RCC 7860 (cell line): ENCODE data around the gene SAMD11.
"Not testable (repeated sequence)": the region's sequence is repeated elsewhere in the genome, so short reads cannot be mapped to it uniquely, and the experiment has no call there.

Source experiments
- DNase-seq: peaks from one replicate; pipeline ENCODE4 v3.0.0-alpha.2; 2015; ENCODE audit warnings: low spot score
- FAIRE-seq: peaks from 2 replicates; lab custom pipeline; 2012; peaks lifted over from hg19 to GRCh38; lab: Jason Lieb, UNC

Gene SAMD11

GRCh38 chr1:942864-943533, 19.3 kb downstream of the SAMD11 start:
- DNase-seq (no peak), FAIRE-seq (no peak)

GRCh38 chr1:943545-944340, 20.0 kb downstream of the SAMD11 start:
- DNase-seq (no peak), FAIRE-seq (no peak)

DNA sequence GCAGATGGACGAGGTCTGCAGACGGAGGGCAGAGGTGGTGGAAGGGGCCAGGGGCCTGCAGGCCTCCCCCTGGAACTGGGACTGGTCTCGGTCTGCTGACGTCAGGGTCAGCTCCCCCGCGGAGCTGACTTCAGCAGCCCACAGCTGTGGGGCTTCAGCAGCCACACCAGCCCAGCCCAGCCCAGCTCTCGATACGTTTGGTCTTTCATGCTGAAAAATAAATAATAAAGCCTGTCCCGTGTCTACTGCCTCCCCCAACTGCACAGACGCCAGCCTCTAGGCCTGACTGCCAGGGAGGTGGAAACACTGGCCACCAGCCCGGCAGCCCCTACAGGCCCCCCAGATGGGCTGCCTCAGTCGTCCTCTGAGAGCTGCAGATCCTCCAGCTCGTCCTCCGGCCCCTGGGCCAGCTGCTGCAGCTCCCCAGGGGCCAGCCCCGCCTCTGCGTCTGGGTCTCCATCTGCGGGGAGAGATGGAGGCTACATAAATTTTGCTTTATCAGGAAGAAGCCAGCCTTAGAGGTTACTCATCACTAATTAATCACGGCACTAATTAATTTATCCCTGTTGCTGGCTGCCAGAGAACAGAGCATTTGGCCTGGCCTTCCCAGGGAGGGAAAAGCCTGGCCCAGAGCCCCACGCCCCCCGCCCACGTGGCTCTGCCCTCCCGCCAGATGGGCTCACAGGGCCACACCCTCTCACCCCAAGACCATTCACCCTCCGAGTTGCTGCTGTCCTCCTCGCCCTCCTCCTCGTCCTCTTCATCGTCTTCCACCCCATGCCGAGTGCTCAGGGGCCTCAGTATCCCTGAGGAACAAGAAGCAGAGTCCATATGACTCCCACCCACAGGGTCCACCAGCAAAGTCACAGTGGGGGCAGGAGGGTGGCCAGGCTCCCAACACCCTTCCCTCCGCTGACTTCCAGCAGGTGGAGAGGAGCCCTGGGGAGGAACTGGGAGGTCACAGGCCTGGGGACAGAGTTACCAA, 20.9 kb downstream of the SAMD11 start:
- no peak for FAIRE-seq
- DNase-seq = peak; percentile 39

DNA sequence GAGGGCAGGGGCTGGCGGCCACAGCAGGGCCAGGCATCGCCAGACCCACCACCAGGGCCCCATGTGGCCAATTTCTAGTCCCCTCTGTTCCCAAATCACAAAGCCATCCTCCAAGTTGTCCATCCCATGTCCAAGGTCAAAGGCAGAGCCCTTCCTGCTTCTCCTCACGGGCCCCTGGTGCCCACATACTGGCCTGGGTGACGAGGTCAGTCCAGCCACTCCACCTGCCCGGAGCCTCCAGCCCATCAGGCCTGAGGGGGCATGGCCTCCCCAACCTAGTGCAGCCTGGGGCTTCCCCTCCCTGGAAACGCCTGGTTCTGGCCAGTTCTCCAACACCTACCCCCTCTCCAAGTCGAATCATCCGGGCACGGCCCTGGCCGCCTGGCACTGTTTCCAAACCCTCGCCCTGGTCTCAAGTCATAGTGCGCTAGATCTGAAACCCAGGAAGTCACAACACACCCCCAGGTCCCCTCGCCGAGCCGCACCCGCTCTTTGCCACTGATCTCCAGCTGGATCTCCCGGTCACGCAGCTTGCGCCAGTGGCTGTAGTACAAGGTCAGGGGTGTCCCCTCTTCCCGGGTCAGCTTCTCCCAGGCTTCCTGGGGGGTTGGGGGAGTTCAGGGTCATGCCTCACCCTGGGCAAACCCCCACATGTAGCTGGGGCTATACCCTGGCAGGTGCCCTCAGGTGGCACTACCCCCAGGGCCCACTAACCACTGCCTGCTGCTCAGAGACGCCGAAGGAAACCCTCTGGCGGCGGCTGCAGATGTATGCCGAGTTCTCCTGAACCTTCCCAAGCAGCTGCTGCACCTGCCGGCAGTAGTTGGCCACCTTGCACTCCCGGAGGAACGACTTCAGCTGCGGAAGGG, 22.2 kb downstream of the SAMD11 start:
- DNase-seq = no peak

DNA sequence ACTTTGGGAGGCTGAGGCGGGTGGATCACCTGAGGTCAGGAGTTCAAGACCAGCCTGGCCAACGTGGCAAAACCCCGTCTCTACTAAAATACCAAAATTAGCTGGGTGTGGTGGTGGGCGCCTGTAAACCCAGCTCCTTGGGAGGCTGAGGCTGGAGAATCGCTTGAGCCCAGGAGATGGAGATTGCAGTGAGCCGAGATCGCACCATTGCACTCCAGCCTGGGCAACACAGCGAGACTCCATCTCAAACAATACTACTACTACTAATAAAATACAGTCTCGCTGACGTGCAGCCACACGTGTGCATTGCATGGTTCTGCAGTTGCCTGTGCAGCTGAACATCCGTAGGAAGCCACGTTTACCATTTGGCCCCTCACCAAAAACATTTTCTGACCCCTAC, 23.1 kb downstream of the SAMD11 start:
- not testable (repeated sequence) for DNase-seq, FAIRE-seq

More for the DNA sequence above, 22.2 kb downstream of the SAMD11 start:
- FAIRE-seq = no peak

DNA sequence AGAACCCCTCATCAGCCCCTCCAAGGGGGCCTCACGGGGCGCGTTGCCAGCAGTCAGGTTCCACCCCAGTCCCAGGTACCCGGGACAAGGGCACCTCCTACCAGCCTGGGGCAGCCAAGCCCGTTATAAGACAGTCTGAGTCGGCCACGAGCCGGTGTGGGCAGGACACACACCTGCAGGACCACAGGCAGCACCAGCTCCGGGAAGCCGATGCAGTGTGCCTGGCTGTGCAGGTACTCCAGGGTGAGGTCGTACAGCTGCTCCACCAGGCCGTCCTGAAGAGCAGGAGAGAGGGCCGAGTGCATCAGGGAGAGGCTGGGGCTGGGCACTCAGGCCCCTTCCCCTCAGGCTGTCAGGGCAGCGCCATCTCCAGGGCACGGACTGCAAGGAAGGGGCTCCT, 24.2 kb downstream of the SAMD11 start:
- no peak for FAIRE-seq
- no peak for DNase-seq

DNA sequence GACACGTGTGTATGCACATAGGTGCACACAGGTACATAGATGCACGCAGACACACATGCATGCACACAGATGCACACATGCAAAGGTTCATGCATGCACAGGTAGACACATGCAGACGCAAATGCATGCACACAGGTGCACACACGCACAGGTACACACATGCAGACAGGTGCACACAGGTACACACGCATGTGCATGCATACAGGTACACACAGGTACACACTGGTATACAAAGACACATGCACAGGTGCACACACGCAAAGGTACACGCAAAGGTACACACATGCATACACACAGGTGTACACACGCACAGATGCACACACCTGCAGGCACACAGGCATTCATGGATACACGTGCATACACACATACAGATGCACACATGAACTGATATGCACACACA, 26.5 kb downstream of the SAMD11 start:
- FAIRE-seq = no peak
- DNase-seq = no peak

- no peak for DNase-seq
- no peak for FAIRE-seq
Measured at GRCh38 chr1:950881-951280, 27.2 kb downstream of the SAMD11 start.

DNA sequence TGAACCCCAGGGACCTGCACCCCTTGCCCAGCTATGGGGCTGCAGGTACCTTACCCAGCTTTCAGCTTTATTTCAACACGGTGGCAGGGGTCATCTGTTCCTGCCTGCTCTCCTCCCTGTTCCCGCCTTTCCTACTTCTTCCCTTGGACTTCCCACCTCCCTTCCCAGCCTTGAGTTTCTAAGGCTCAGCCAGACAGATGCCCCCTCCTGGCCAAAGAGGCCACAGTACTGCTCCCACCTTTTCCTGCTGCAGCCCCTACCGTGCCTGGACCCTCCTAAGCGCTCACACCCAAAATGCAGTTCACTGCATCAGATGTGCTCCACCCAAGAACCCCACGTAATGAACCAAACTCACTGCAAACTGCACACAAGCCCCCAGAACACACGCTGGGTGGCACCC, 27.6 kb downstream of the SAMD11 start:
- DNase-seq (no peak), FAIRE-seq (no peak)

DNA sequence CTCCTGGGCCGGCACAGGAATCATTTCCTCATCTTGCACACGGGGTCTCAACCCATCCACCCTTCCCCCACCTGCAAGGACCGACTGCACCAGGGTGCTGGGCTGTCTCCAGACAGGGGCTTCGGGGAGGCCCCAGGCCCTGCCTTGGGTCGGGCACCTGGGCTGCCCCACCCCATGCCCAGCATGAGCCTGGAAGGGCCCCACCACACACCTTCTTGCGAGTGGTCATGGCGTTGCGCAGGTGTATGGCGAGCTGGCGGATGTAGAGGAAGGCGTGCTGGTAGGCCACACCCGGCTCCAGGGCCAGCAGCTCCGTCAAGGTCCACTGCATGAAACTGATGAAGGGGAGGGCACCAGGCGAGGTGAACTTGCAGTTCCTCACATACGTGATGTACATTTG, 28.5 kb downstream of the SAMD11 start:
- FAIRE-seq = no peak
- no peak for DNase-seq

DNA sequence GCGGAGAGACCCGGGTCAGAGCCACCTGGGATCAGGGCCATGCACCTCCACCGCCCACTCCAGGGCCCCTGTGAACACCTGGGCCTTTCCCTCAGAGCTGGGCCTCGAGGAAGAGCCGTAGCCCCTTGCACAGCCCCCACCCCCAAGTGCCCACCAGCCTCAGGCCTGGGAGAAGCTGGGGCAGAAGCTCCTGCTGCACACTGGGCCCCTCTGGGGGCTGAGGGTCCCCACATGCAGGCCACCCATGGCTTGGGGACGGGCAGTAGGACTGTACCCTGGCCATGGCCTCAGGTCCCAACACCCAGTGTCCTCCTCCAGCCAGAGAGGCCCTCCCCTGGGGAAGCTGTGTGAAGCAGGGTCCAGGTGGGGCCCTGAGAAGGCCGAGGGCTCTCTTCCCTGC, 28.9 kb downstream of the SAMD11 start:
- FAIRE-seq (no peak), DNase-seq (no peak)

DNA sequence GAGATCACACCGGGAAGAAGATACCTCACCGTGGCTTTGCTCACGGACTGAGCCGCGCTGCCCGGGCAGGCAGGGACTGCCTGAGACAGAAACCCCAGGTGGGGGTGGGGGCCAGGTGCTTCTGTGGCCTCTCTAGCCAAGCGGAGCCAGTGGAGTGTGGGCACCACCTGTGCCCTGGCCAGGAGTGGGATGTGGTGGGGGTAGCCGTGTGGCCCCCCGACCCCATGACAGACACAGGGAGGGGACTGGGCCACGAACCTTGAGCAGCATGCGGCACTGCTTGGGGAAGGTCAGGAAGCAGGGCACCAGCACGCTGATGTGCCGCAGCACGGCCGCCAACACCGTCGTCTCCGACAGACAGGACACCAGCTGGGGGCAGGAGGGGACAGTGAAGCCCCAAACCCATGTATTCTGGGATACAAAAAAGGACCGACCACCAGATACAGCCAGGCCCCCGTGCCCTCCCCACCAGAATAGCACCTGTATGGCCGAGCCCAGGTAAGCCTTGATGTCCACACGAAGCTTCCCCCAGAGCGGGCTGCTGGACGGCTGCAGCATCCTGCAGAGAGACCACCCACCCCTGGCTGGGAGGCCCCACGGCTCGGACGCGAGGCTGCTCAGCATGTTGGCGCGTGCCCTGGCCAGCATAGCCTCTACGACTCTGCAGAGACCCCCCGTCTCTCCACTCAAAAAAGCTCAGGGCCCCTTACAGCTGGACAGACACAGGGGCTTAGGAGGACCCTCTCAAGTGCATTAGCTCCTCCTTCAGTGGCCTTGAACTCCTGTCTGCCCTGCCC, 30.0 kb downstream of the SAMD11 start:
- FAIRE-seq = no peak

GRCh38 chr1:954927-955326, 31.2 kb downstream of the SAMD11 start:
- DNase-seq (no peak), FAIRE-seq (no peak)

More for the DNA sequence above, 30.0 kb downstream of the SAMD11 start:
- no peak for DNase-seq

DNA sequence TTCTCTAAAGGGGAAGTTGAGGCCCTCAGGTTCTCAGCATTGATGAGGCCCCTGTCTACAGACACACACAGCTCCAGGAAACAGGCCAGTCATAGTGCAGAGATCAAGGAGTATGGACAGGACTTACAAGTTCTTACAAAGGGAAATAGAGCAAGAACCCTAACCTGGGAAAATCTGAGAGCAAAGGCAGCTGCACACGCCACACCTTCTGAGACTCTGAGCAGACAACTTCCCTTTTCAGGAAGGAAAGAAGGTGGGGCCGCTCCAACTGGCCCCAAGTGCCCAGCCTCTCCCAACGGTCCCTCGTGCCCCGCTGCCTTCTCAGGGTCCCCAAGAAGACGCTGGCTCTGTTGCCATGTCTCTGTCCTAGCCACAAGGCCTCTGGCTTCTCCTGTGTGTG, 31.8 kb downstream of the SAMD11 start:
- no peak for DNase-seq
- FAIRE-seq = no peak

DNA sequence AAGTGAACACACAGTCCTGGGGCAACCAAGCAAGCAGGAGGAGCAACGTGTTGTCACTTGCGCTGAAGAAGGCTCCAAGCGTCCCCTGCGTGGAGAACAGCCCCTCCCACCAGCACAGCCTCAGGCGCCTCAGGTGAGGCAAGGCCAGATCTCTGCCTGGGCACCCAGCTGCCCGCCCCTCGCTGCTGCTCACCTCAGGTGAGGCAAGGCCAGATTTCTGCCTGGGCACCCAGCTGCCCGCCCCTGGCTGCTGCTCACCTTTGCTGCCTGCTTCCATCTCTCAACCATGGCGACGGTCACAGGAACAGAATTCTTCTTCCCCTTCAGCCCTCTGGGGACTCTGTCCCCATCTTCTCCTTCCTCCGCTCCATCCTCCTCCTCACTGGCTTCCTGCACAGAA, 32.9 kb downstream of the SAMD11 start:
- DNase-seq (no peak), FAIRE-seq (no peak)

- peak; percentile 74 for DNase-seq
- no peak for FAIRE-seq
Measured at GRCh38 chr1:958823-959730, 35.4 kb downstream of the SAMD11 start, which contains the start of gene NOC2L. Gene NOC2L, minus strand, starts transcription at chr1:959256. Its CDS starts 16 bp downstream, at chr1:959240.

DNA sequence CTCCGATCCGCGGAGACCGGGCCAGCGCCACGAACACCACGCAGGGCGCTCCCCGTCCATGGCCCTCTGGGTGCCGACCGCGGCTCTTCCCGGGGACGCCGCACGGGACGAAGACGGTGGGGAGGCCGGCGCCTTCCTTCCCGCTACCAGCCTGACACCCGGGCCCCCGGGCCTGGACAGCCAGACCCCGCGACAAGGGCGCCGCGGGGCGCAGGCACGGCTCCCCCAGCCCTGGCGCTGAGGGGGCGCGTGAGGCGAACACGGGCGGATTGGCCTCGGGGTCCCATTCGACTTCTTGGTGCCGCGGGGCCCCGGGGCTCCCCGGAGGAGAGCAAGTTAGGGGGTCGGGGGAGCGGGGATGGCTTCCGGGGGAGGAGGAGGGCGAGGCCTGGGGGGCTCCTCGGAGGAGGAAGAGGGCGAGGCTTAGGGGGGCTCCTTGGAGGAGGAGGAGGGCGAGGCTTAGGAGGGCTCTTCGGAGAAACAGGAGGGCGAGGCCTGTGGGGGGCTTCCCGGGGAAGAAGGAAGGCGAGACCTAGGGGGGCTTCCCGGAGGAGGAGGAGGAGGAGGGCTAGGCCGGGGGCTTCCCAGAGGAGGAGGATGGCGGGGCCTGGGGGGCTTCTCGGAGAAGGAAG, 36.1 kb downstream of the SAMD11 start:
- DNase-seq = no peak
- FAIRE-seq = no peak
